Measurements from ENCODE around the gene CD34. TPM values are rescaled to one million over a fixed set of nuclear protein-coding genes. Genes with fewer than 3 reads are reported as not detected.
"Not testable (repeated sequence)": the region's sequence is repeated elsewhere in the genome, so short reads cannot be mapped to it uniquely, and the experiment has no call there.

CD34 gene
- total and polyA plus RNA-seq, 2 experiments from 2014 or later, result 0.27 to 0.29 TPM

DNA sequence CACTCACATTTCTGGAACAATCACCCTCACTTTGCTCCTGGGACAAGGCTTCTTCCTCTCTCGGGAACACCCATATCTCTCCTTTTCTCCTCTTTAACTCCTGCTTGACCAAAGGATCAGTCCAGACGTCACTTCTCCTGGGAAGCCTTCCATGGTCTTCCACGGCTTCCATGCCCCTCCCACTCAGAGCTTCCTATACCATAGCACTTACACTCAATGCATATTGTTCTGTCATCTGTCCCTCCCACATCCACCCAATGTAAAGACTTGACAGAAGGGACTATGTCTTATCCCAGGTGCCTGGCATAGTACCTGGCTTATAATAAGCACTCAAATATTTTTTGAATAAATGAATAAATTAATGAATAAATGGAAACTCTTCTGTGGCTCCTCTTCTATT lies 28.2 kb downstream of the CD34 start:
- no peaks in the 10 kb centered on the region for H3K36me3 ChIP-seq
- DNase-seq (ENCODE audit: low read depth in 1 of 2, low spot score in 1 of 2), result no peak
- TF ChIP-seq, protein P1, sequence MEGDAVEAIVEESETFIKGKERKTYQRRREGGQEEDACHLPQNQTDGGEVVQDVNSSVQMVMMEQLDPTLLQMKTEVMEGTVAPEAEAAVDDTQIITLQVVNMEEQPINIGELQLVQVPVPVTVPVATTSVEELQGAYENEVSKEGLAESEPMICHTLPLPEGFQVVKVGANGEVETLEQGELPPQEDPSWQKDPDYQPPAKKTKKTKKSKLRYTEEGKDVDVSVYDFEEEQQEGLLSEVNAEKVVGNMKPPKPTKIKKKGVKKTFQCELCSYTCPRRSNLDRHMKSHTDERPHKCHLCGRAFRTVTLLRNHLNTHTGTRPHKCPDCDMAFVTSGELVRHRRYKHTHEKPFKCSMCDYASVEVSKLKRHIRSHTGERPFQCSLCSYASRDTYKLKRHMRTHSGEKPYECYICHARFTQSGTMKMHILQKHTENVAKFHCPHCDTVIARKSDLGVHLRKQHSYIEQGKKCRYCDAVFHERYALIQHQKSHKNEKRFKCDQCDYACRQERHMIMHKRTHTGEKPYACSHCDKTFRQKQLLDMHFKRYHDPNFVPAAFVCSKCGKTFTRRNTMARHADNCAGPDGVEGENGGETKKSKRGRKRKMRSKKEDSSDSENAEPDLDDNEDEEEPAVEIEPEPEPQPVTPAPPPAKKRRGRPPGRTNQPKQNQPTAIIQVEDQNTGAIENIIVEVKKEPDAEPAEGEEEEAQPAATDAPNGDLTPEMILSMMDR (IDR thresholded peaks at IDR 0.05; ENCODE audit: low read depth, low read length), result no peak
- H3K27ac ChIP-seq, result no peak overlapping the region
- H3K9me3 ChIP-seq (ENCODE audit: low read depth), result no peaks in the 10 kb centered on the region
- peaks cover 3% of the 10 kb centered on the region for H3K27me3 ChIP-seq
- no peaks in the 10 kb centered on the region for H3K4me1 ChIP-seq (ENCODE audit: low read depth)
- no peak overlapping the region for H3K4me3 ChIP-seq

DNA sequence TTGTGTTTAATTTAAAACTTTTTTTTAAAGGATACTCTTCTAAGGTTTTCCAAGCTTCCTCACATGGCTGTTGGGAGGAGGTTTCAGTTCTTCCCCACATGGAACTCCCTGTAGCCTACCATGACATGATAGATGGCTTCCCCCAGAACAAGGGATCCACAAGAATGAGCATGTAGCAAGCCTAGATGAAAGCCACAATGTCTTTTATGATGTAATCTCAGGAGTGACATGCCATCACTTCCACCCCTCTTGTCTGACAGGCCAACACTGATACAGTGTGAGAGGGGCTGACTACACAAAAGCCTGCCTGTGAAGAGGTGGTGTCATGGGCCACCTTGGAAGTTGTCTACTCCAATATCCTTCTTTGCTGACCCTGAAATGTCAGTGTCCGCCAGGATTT lies 32.0 kb downstream of the CD34 start:
- H3K4me3 ChIP-seq, result no peak overlapping the region
- H3K36me3 ChIP-seq, result no peaks in the 10 kb centered on the region
- H3K9me3 ChIP-seq (ENCODE audit: low read depth), result no peaks in the 10 kb centered on the region
- H3K27ac ChIP-seq, result no peak overlapping the region
- TF ChIP-seq, protein P1 (IDR thresholded peaks at IDR 0.05; ENCODE audit: low read depth, low read length), result no peak
- H3K4me1 ChIP-seq (ENCODE audit: low read depth), result peaks cover 1% of the 10 kb centered on the region
- DNase-seq (ENCODE audit: low read depth in 1 of 2, low spot score in 1 of 2), result no peak
- H3K27me3 ChIP-seq, result peaks cover 3% of the 10 kb centered on the region

DNA sequence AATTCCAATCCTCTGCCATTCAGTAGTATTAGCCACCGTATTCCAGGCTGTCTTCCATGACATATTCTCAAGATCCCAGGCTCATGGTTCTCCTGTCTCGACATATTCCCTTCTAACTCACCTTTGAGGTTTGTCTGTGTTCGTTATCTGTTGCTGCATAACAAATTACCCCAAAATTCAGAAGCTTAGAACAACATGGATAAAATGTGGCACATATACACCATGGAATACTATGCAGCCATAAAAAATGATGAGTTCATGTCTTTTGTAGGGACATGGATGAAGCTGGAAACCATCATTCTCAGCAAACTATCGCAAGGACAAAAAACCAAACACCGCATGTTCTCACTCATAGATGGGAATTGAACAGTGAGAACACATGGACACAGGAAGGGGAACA lies 33.0 kb downstream of the CD34 start:
- DNase-seq (ENCODE audit: low read depth in 1 of 2, low spot score in 1 of 2); H3K27ac ChIP-seq; H3K9me3 ChIP-seq (ENCODE audit: low read depth); H3K27me3 ChIP-seq; H3K36me3 ChIP-seq; H3K4me3 ChIP-seq: not testable (repeated sequence)
- H3K4me1 ChIP-seq (ENCODE audit: low read depth), result peaks cover 11% of the 10 kb centered on the region

DNA sequence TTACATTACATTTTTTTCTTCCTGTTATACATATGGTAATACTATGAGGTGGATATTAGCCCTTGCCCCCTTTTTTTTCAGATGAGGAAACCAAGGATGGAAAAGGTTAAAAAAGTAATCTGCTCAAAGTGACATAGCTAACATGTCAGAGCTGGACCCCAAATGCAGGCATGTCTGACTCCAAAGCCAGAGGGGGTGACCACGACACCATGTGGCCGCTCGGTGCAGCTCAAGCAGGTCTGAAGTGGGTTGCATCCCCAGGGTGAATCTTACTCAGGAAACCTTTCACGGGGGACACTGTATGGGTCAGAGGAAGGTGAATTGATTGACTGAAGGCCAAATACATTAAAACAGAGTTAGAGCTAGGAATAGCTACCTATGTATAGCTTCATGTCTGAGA lies 34.8 kb downstream of the CD34 start:
- Histone ChIP-seq H3K27ac (no peak overlapping the region), H3K27me3 (no peaks in the 10 kb centered on the region), H3K4me1 (ENCODE audit: low read depth) (peaks cover 12% of the 10 kb centered on the region), H3K9me3 (ENCODE audit: low read depth) (no peaks in the 10 kb centered on the region), H3K36me3 (no peaks in the 10 kb centered on the region), H3K4me3 (no peak overlapping the region)
- TF ChIP-seq, protein P1 (IDR thresholded peaks at IDR 0.05; ENCODE audit: low read depth, low read length), result peak; percentile 23
- DNase-seq (ENCODE audit: low read depth in 1 of 2, low spot score in 1 of 2), result no peak

DNA sequence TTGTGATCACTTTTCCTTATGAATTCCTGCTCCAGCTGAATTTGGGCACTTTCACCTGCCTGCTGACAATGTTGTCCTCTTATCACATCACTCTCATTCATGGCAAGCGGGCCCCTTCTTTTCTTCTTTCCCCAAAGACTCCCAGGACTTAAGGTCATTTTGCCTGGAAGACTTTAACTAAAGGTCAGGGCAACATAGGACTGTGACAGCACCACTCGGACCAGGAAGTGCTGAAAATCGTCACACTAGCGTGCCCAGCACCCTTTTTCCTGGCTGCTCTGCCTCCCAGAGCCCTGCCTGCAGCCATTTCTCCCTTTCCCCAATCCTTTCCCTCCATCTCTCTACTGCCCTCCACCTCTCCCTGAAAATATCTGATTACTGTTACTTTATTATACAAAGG lies 35.4 kb downstream of the CD34 start:
- no peak for DNase-seq (ENCODE audit: low read depth in 1 of 2, low spot score in 1 of 2)
- no peak overlapping the region for H3K4me3 ChIP-seq
- H3K36me3 ChIP-seq, result no peaks in the 10 kb centered on the region
- TF ChIP-seq, protein P1 (IDR thresholded peaks at IDR 0.05; ENCODE audit: low read depth, low read length), result no peak
- H3K9me3 ChIP-seq (ENCODE audit: low read depth), result no peaks in the 10 kb centered on the region
- no peak overlapping the region for H3K27ac ChIP-seq
- no peaks in the 10 kb centered on the region for H3K27me3 ChIP-seq
- H3K4me1 ChIP-seq (ENCODE audit: low read depth), result peaks cover 12% of the 10 kb centered on the region

DNA sequence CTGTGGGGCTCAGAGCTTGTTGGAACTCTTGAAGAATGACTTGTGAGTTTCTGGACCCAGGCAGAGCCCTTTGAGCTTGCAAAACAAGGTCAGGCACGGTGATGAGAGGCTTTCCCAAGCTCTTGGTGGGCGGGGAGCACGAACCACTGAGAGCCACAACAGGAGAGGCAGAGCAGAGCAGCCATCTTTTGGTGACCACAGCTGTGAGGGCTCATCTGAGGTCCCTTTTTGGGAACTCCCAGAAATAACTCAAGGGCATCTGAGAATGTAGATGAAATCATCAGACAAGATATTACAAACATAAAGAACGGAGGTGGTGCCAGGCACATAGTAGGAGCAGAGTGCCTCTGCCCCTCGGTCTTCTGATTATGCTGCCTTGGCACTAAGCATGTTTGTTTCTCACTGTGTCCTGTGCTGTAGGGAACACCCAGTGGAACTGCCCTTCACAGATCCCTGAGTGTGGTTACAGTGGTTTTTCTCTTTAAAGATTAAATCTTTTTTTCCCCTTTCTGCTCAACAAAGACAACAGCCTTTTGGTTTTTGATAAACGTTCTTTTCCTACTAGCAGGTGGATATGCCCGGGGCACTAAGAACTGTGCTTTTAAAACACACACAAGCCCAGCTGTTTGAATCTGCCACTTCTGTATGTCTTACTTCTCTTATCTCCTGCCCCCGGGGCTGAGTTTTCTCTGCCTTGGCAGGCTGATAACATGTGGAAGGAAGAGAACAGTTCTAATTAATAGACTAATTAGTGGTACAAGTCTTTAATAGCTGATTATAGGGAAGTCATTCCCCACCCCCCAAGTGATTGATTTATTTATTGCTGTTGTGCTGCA lies 37.7 kb downstream of the CD34 start:
- Histone ChIP-seq H3K9me3 (ENCODE audit: low read depth) (no peaks in the 10 kb centered on the region), H3K27ac (no peak overlapping the region), H3K4me3 (no peak overlapping the region), H3K27me3 (peaks cover 11% of the 10 kb centered on the region), H3K4me1 (ENCODE audit: low read depth) (peaks cover 12% of the 10 kb centered on the region), H3K36me3 (no peaks in the 10 kb centered on the region)
- peak in 1 of 2 donors; percentile 15 for DNase-seq (ENCODE audit: low read depth in 1 of 2, low spot score in 1 of 2)
- TF ChIP-seq, protein P1 (IDR thresholded peaks at IDR 0.05; ENCODE audit: low read depth, low read length), result no peak

All from cardiac muscle cell (in vitro differentiated cells and primary cell).